MM.1S (cell line): ENCODE results near the gene SDC3.

ENCODE experiments used
- DNase-seq: peaks from one replicate; pipeline ENCODE4 v3.0.0-alpha.2; 2015
- H2AFZ ChIP-seq: fragments of 300-600 bp; sonication (generic); 2 replicates; pipeline ENCODE4 v1.6.0; 2016; ENCODE audit warnings: antibody characterized with exemption, low read length
- H3F3A ChIP-seq: fragments of 300-600 bp; sonication (generic); 2 replicates; pipeline ENCODE4 v1.6.1; 2016; ENCODE audit warnings: mild to moderate bottlenecking, antibody characterized with exemption, low read length, moderate library complexity, mixed read lengths; ENCODE audit not compliant: insufficient read depth
- H3K27ac ChIP-seq: fragments of 300-600 bp; sonication (generic); 2 replicates; pipeline ENCODE4 v1.5.1; 2016; ENCODE audit warnings: mild to moderate bottlenecking, low read length
- H3K27me3 ChIP-seq: fragments of 300-600 bp; sonication (generic); replicated peaks from 2 replicates; pipeline ENCODE4 v1.6.0; 2016; ENCODE audit warnings: low read length; ENCODE audit not compliant: insufficient read depth
- H3K36me3 ChIP-seq: fragments of 300-600 bp; sonication (generic); replicated peaks from 2 replicates; pipeline ENCODE4 v1.6.1; 2016; ENCODE audit warnings: mild to moderate bottlenecking, low read length, mixed read lengths; ENCODE audit not compliant: insufficient read depth
- H3K4me1 ChIP-seq: fragments of 300-600 bp; sonication (generic); 2 replicates; pipeline ENCODE4 v1.6.1; 2016; ENCODE audit warnings: low read length, mixed read lengths
- H3K4me2 ChIP-seq: fragments of 300-600 bp; sonication (generic); 2 replicates; pipeline ENCODE4 v1.6.0; 2016; ENCODE audit warnings: low read depth, low read length
- H3K4me3 ChIP-seq: fragments of 300-600 bp; sonication (generic); 2 replicates; pipeline ENCODE4 v1.5.1; 2016; ENCODE audit warnings: low read length, mixed read lengths
- H3K79me2 ChIP-seq: fragments of 300-600 bp; sonication (generic); 2 replicates; pipeline ENCODE4 v1.6.1; 2016; ENCODE audit warnings: mixed run types, low read length, mixed read lengths
- H3K9ac ChIP-seq: fragments of 300-600 bp; sonication (generic); 2 replicates; pipeline ENCODE4 v1.6.1; 2016; ENCODE audit warnings: low read length, mixed read lengths
- H3K9me2 ChIP-seq: fragments of 300-600 bp; sonication (generic); replicated peaks from 2 replicates; pipeline ENCODE4 v1.6.1; 2016; ENCODE audit warnings: mild to moderate bottlenecking, low read length, mixed read lengths; ENCODE audit not compliant: insufficient read depth
- H3K9me3 ChIP-seq: fragments of 300-600 bp; sonication (generic); replicated peaks from 2 replicates; pipeline ENCODE4 v1.6.1; 2016; ENCODE audit warnings: mild to moderate bottlenecking, low read length, mixed read lengths; ENCODE audit not compliant: insufficient read depth
- H4K20me1 ChIP-seq: fragments of 300-600 bp; sonication (generic); 2 replicates; pipeline ENCODE4 v1.6.1; 2016; ENCODE audit warnings: mild to moderate bottlenecking, low read length, moderate library complexity, mixed read lengths; ENCODE audit not compliant: insufficient read depth
- EZH2 ChIP-seq: fragments of 300-600 bp; sonication (generic); optimal IDR thresholded peaks from 2 replicates; pipeline ENCODE3; 2017; ENCODE audit warnings: low read depth, mild to moderate bottlenecking, antibody characterized with exemption, low read length, mixed read lengths
- EZH2phosphoT487 ChIP-seq: fragments of 300-600 bp; sonication (generic); IDR thresholded peaks from 2 replicates; pipeline ENCODE4 v1.6.1; 2018; ENCODE audit warnings: antibody characterized with exemption, low read length
- TF ChIP-seq, protein P1 (sequence below): fragments of 300-600 bp; sonication (generic); IDR thresholded peaks from 2 replicates; pipeline ENCODE4 v1.5.1; 2016; ENCODE audit warnings: antibody characterized with exemption, low read length, mixed read lengths

Gene SDC3

DNA sequence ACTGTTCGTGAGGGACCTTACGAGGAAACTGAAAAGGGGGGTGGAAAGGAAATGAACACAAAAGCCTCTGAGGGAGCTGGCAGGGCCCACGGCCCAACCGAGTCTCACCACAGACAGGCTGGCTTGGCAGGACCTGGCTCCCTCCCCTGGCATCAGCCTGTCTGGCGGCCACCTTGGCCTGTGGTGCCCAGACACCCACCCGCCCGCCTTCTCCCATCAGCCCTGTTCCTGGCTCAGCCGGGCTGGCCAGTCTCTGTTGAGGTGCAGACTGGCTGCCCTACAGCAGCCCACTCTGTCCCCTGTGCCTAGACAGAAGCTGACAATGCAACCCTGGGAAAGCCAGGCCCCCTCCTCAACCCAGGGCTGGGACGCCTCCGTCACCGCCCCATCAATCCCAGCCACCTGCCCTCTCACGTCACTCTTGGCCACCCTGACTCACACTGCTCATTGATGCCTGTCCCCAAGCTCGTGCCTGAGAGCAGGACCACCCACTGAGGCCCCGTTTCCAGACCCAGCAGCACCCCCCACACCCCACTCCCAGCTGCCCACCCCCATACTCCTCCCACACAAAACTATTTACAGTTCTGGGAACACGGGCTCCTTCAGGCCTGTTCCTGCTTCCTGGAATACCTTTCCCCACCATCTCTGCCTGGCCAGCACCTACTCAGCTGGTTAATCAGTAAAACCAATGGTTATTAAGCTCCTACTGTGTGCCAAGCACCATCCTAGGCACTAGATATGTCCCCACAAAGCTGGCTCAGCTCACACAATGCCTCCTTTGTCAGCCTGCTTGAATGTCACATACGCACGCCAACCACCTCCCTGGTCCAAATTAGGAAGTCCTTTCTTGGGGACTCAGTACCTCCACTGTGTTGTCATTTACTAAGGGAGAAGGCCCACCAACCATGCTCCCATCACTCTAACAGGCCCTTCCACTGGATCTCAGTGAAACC is 22.7 kb downstream of the SDC3 start:
- Histone ChIP-seq H3K9ac (no peak overlapping the region), H3K27me3 (peaks cover 52% of the 10 kb centered on the region), H3K79me2 (no peaks in the 10 kb centered on the region), H3K4me3 (no peak overlapping the region), H4K20me1 (no peaks in the 10 kb centered on the region), H3K9me2 (no peaks in the 10 kb centered on the region), H3F3A (no peaks in the 10 kb centered on the region), H3K27ac (no peak overlapping the region), H3K4me2 (no peak overlapping the region), H3K4me1 (no peaks in the 10 kb centered on the region), H3K36me3 (no peaks in the 10 kb centered on the region), H3K9me3 (no peaks in the 10 kb centered on the region), H2AFZ (no peak overlapping the region)
- no peak for DNase-seq
- TF ChIP-seq EZH2phosphoT487 (no peak), EZH2 (no peak)
- TF ChIP-seq, protein P1, sequence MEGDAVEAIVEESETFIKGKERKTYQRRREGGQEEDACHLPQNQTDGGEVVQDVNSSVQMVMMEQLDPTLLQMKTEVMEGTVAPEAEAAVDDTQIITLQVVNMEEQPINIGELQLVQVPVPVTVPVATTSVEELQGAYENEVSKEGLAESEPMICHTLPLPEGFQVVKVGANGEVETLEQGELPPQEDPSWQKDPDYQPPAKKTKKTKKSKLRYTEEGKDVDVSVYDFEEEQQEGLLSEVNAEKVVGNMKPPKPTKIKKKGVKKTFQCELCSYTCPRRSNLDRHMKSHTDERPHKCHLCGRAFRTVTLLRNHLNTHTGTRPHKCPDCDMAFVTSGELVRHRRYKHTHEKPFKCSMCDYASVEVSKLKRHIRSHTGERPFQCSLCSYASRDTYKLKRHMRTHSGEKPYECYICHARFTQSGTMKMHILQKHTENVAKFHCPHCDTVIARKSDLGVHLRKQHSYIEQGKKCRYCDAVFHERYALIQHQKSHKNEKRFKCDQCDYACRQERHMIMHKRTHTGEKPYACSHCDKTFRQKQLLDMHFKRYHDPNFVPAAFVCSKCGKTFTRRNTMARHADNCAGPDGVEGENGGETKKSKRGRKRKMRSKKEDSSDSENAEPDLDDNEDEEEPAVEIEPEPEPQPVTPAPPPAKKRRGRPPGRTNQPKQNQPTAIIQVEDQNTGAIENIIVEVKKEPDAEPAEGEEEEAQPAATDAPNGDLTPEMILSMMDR, result no peak

DNA sequence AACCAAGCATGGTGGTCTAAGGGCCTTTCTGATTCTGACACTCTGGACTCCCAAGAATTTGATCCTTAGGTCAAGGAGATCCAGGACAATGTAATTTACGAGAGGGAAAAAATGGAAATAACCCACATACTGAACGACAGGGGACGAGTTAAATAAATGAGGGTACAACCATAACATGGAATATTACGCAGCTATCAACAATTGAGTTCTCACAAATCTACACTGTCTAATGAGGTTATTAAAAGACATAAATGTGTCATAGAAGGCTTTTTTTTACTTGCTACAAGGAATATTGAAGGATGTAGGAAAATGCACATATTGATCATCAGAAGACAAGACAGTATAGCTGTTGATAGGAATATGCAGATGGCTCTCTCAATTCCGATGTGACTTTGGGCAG is 23.8 kb downstream of the SDC3 start:
- Histone ChIP-seq H3K36me3 (no peaks in the 10 kb centered on the region), H3K79me2 (no peaks in the 10 kb centered on the region), H4K20me1 (no peaks in the 10 kb centered on the region), H3K27ac (no peak overlapping the region), H3K9me3 (no peaks in the 10 kb centered on the region), H3K9ac (no peak overlapping the region), H3K4me1 (no peaks in the 10 kb centered on the region), H3K4me3 (no peak overlapping the region), H3K27me3 (peaks cover 49% of the 10 kb centered on the region), H3K9me2 (no peaks in the 10 kb centered on the region), H3K4me2 (no peak overlapping the region), H3F3A (no peaks in the 10 kb centered on the region), H2AFZ (no peak overlapping the region)
- no peak for DNase-seq
- no peak for TF ChIP-seq EZH2phosphoT487
- TF ChIP-seq, protein P1, result no peak
- no peak for TF ChIP-seq EZH2

DNA sequence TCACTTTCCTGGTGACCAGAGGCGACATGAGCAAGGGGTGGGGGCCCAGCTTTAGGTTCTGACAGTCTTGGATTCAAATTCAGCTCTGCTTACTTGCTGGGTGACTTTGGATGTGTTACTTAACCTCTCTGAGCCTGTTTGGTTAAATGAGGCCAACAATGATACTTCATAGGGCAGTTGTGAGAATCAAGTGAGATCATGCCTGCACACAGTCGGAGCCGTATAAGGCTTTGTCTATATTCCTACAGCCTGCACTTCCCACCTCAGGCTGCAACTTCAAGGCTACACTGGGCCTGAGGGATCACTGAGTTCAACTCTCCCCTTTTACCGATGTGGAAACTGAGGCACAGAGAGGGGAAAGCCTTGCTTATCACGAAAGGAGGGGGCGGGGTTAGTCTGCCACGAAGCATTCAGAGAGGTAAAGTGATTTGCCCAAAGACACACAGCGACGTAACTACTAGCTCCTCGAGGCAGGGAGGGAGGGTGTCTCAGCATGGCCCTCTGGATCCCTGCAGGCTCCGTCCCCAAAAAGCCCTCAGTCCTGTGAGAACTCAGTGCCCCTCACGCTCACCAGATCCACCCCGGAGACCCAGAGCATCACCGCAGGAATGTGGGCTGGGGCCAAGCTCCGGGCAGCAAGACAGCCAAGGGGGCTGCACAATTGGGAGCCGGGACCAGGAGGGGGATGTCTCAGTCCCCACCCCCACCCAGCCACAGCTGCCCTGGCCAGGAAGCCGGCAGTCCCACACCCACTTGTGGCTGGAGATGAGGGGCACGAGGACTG is 25.0 kb downstream of the SDC3 start:
- H3K27me3 ChIP-seq, result peaks cover 61% of the 10 kb centered on the region
- no peak for DNase-seq
- H3K4me3 ChIP-seq, result no peak overlapping the region
- no peaks in the 10 kb centered on the region for H3K79me2 ChIP-seq
- no peaks in the 10 kb centered on the region for H3K36me3 ChIP-seq
- H2AFZ ChIP-seq, result no peak overlapping the region
- H3F3A ChIP-seq, result no peaks in the 10 kb centered on the region
- no peaks in the 10 kb centered on the region for H4K20me1 ChIP-seq
- H3K4me2 ChIP-seq, result no peak overlapping the region
- no peak overlapping the region for H3K27ac ChIP-seq
- TF ChIP-seq, protein P1, result no peak
- no peak for TF ChIP-seq EZH2phosphoT487
- no peak for TF ChIP-seq EZH2
- H3K4me1 ChIP-seq, result no peaks in the 10 kb centered on the region
- no peaks in the 10 kb centered on the region for H3K9me2 ChIP-seq
- no peaks in the 10 kb centered on the region for H3K9me3 ChIP-seq
- no peak overlapping the region for H3K9ac ChIP-seq
